Testis (tissue), 2 donors: Measurements from ENCODE around the gene CEP76.

Experiments used
- POLR2A ChIP-seq: fragments of 450-650 bp; IDR thresholded peaks from one replicate; pipeline ENCODE4 v1.6.1; 2017; ENCODE audit warnings: antibody characterized with exemption, mild to moderate bottlenecking, moderate library complexity
- TF ChIP-seq, protein P1 (sequence below), 3 experiments: fragments of 450-650 bp in 2 of 3; fragments of 200-600 bp in 1 of 3; sonication (generic) in 1 of 3; IDR thresholded peaks; one replicate each; pipeline ENCODE4 v1.5.1; 2016 to 2019; ENCODE audit warnings: antibody characterized with exemption in 3 of 3, mild to moderate bottlenecking in 2 of 3, moderate library complexity in 1 of 3

GRCh38 chr18:12749121-12749520 is 46.6 kb upstream of the CEP76 start:
- TF ChIP-seq, protein P1, sequence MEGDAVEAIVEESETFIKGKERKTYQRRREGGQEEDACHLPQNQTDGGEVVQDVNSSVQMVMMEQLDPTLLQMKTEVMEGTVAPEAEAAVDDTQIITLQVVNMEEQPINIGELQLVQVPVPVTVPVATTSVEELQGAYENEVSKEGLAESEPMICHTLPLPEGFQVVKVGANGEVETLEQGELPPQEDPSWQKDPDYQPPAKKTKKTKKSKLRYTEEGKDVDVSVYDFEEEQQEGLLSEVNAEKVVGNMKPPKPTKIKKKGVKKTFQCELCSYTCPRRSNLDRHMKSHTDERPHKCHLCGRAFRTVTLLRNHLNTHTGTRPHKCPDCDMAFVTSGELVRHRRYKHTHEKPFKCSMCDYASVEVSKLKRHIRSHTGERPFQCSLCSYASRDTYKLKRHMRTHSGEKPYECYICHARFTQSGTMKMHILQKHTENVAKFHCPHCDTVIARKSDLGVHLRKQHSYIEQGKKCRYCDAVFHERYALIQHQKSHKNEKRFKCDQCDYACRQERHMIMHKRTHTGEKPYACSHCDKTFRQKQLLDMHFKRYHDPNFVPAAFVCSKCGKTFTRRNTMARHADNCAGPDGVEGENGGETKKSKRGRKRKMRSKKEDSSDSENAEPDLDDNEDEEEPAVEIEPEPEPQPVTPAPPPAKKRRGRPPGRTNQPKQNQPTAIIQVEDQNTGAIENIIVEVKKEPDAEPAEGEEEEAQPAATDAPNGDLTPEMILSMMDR (IDR thresholded peaks at IDR 0.05), result no peak
- no peak for TF ChIP-seq POLR2A
